HepG2 (cell line): ENCODE measurements around the gene CHN2. TPM values are rescaled to one million over a fixed set of nuclear protein-coding genes. Genes with fewer than 3 reads are reported as not detected.

Source experiments
- ELF4 ChIP-seq: sonication (generic); formaldehyde crosslinking; IDR thresholded peaks from 2 replicates; pipeline ENCODE4 v1.5.0; 2020; ENCODE audit warnings: missing genetic modification reagents, mild to moderate bottlenecking, moderate library complexity, borderline replicate concordance
- HDAC6 ChIP-seq: fragments of 200-600 bp; sonication (generic); IDR thresholded peaks from 2 replicates; pipeline ENCODE4 v1.7.0; 2017; ENCODE audit warnings: mild to moderate bottlenecking, antibody characterized with exemption, low read length, low read depth
- JUND ChIP-seq: sonication (generic); formaldehyde crosslinking; IDR thresholded peaks from 2 replicates; pipeline ENCODE4 v1.8.0; 2022; ENCODE audit warnings: mild to moderate bottlenecking, missing genetic modification reagents
- MAFF ChIP-seq: IDR thresholded peaks from 2 replicates; pipeline ENCODE4 v1.6.1; 2011; ENCODE audit warnings: low read depth, low read length, improper control_type of control experiment
- MIXL1 ChIP-seq: IDR thresholded peaks from 2 replicates; pipeline ENCODE4 v1.6.1; 2016
- NFRKB ChIP-seq: fragments of 450-650 bp; IDR thresholded peaks from 2 replicates; pipeline ENCODE4 v1.6.1; 2017
- NR2F1 ChIP-seq, 2 experiments: fragments of 450-650 bp in 1 of 2; formaldehyde crosslinking in 1 of 2; IDR thresholded peaks; 2 replicates each; pipeline versions ENCODE4 v1.5.0 to v1.6.1; 2016 to 2020; ENCODE audit warnings: mild to moderate bottlenecking in 1 of 2, missing compliant biosample characterization in 1 of 2, missing genetic modification reagents in 1 of 2, moderate library complexity in 1 of 2
- SMARCE1 ChIP-seq: fragments of 450-650 bp; IDR thresholded peaks from 2 replicates; pipeline ENCODE4 v1.6.1; 2017; ENCODE audit warnings: borderline replicate concordance
- TARDBP ChIP-seq: sonication (generic); formaldehyde crosslinking; IDR thresholded peaks from 2 replicates; pipeline ENCODE4 v1.8.0; 2022; ENCODE audit warnings: mild to moderate bottlenecking, missing genetic modification reagents
- ZBTB21 ChIP-seq: sonication (generic); formaldehyde crosslinking; IDR thresholded peaks from 2 replicates; pipeline ENCODE4 v1.4.0; 2020; ENCODE audit warnings: missing genetic modification reagents
- ZBTB38 ChIP-seq: sonication (generic); formaldehyde crosslinking; IDR thresholded peaks from 2 replicates; pipeline ENCODE4 v1.5.1; 2020; ENCODE audit warnings: mild to moderate bottlenecking, missing genetic modification reagents
- ZFP36L1 ChIP-seq: sonication (generic); formaldehyde crosslinking; IDR thresholded peaks from 2 replicates; pipeline ENCODE4 v1.8.0; 2022; ENCODE audit warnings: mild to moderate bottlenecking, missing genetic modification reagents, moderate library complexity
- ZNF7 ChIP-seq: IDR thresholded peaks from 2 replicates; pipeline ENCODE4 v1.6.1; 2016; ENCODE audit warnings: missing biosample characterization, missing genetic modification reagents
- ZSCAN20 ChIP-seq: sonication (generic); formaldehyde crosslinking; IDR thresholded peaks from 2 replicates; pipeline ENCODE4 v1.4.0; 2020; ENCODE audit warnings: missing genetic modification reagents, mild to moderate bottlenecking, borderline replicate concordance
- polyA plus RNA-seq, 8 experiments: library from polyadenylated mRNA; depleted of rRNA in 3 of 8; stranded (reverse) in 7 of 8; unstranded in 1 of 8; fragments of >200 nt; fragmentation: Illumina TruSeq in 4 of 8; extraction: Trizol in 4 of 8; gene quantifications; 2 replicates each; pipeline versions ENCODE4 v1.2.1 to v1.2.3, GENCODE V29; 2011 to 2016; ENCODE audit warnings: low read depth in 4 of 8, missing spikeins in 1 of 8, mixed read lengths in 1 of 8; ENCODE audit not compliant: insufficient read depth in 1 of 8
- total RNA-seq, 5 experiments: library from RNA; depleted of rRNA; stranded (reverse); fragments of >200 nt; fragmentation: Illumina TruSeq; extraction: Trizol; gene quantifications; 2 replicates each; pipeline ENCODE4 v1.2.3, GENCODE V29; 2016; ENCODE audit warnings: low read depth in 1 of 5
- TF ChIP-seq, protein P1 (sequence below): IDR thresholded peaks from 2 replicates; pipeline ENCODE4 v1.6.1; 2016; ENCODE audit warnings: missing compliant biosample characterization, missing genetic modification reagents, borderline replicate concordance
- TF ChIP-seq, protein P2 (sequence below): sonication (generic); formaldehyde crosslinking; IDR thresholded peaks from 2 replicates; pipeline ENCODE4 v1.5.1; 2020; ENCODE audit warnings: mild to moderate bottlenecking, missing genetic modification reagents, moderate library complexity
- TF ChIP-seq, protein P3 (sequence below): sonication (generic); formaldehyde crosslinking; IDR thresholded peaks from 2 replicates; pipeline ENCODE4 v1.9.0; 2021; ENCODE audit warnings: missing genetic modification reagents, mild to moderate bottlenecking, borderline replicate concordance
- TF ChIP-seq, protein P4 (sequence below): sonication (generic); formaldehyde crosslinking; conservative IDR thresholded peaks from 2 replicates; pipeline ENCODE4 v1.5.0; 2020; ENCODE audit warnings: missing genetic modification reagents
- TF ChIP-seq, protein P5 (sequence below): IDR thresholded peaks from 2 replicates; pipeline ENCODE4 v1.6.1; 2016; ENCODE audit warnings: missing compliant biosample characterization, missing genetic modification reagents, borderline replicate concordance
- TF ChIP-seq, protein P6 (sequence below): IDR thresholded peaks from 2 replicates; pipeline ENCODE4 v1.6.1; 2016; ENCODE audit warnings: missing biosample characterization, missing genetic modification reagents, low read depth
- TF ChIP-seq, protein P7 (sequence below): IDR thresholded peaks from 2 replicates; pipeline ENCODE4 v1.6.1; 2016; ENCODE audit warnings: missing genetic modification reagents, missing compliant biosample characterization

The CHN2 gene
- total and polyA plus RNA-seq, 2 of the 13 experiments (the other 11 are each of a cell fraction or from before 2014, with no cell fraction given): 23.5 to 30.5 TPM

DNA sequence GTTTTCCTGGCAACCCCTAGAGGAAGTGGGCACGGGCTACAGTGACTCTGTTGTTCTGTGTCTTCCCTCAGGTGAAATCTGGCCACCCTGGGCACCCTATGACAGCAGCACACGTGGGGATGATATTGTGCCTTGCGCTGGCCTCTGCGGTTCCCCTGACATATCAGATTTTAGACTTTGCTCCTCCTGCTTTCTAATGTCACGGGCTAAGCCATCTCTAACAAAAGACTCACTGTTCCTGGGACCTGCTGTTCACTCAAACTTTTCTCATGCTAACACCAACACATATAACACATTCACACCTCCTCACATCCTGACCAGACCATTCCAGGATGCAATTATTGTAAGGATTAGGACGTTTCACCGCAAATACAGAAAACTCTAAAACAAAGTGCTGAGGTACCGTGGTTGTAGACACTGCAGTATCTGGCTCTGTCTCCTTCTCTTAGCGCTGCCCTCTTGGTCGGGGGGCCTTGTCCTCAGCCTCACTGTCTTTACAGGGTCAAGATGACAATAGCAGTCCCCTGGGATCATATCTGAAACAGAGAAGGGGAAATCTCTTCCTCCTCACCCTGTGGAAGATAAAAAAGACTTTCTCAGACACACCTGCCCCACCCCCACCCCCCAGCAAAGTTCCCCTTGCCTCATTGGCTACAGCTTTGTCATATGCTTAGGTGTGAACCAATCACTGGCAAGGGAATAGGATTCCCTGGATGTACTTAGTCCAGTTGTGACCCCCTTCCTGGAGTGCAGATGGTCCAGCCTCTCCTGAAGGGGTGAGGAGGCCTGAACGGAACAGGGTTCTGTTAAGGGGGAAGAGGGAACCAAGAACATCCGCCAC, 14.1 kb downstream of the CHN2 start (continued):
- TF ChIP-seq NR2F1 (CRISPR knock-in tag; IDR thresholded peaks at IDR 0.05): no peak
- TF ChIP-seq, protein P1, sequence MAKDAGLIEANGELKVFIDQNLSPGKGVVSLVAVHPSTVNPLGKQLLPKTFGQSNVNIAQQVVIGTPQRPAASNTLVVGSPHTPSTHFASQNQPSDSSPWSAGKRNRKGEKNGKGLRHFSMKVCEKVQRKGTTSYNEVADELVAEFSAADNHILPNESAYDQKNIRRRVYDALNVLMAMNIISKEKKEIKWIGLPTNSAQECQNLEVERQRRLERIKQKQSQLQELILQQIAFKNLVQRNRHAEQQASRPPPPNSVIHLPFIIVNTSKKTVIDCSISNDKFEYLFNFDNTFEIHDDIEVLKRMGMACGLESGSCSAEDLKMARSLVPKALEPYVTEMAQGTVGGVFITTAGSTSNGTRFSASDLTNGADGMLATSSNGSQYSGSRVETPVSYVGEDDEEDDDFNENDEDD (CRISPR knock-in tag): no peak
- peak; percentile 90 for TF ChIP-seq TARDBP
- TF ChIP-seq ZNF7 (CRISPR knock-in tag): no peak
- no peak for TF ChIP-seq JUND (CRISPR knock-in tag)
- TF ChIP-seq NFRKB: no peak
- TF ChIP-seq, protein P2, sequence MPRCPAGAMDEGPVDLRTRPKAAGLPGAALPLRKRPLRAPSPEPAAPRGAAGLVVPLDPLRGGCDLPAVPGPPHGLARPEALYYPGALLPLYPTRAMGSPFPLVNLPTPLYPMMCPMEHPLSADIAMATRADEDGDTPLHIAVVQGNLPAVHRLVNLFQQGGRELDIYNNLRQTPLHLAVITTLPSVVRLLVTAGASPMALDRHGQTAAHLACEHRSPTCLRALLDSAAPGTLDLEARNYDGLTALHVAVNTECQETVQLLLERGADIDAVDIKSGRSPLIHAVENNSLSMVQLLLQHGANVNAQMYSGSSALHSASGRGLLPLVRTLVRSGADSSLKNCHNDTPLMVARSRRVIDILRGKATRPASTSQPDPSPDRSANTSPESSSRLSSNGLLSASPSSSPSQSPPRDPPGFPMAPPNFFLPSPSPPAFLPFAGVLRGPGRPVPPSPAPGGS (CRISPR knock-in tag): no peak
- no peak for TF ChIP-seq HDAC6
- TF ChIP-seq, protein P3, sequence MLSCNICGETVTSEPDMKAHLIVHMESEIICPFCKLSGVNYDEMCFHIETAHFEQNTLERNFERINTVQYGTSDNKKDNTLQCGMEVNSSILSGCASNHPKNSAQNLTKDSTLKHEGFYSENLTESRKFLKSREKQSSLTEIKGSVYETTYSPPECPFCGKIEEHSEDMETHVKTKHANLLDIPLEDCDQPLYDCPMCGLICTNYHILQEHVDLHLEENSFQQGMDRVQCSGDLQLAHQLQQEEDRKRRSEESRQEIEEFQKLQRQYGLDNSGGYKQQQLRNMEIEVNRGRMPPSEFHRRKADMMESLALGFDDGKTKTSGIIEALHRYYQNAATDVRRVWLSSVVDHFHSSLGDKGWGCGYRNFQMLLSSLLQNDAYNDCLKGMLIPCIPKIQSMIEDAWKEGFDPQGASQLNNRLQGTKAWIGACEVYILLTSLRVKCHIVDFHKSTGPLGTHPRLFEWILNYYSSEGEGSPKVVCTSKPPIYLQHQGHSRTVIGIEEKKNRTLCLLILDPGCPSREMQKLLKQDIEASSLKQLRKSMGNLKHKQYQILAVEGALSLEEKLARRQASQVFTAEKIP: no peak
- no peak for TF ChIP-seq MAFF
- TF ChIP-seq, protein P4, sequence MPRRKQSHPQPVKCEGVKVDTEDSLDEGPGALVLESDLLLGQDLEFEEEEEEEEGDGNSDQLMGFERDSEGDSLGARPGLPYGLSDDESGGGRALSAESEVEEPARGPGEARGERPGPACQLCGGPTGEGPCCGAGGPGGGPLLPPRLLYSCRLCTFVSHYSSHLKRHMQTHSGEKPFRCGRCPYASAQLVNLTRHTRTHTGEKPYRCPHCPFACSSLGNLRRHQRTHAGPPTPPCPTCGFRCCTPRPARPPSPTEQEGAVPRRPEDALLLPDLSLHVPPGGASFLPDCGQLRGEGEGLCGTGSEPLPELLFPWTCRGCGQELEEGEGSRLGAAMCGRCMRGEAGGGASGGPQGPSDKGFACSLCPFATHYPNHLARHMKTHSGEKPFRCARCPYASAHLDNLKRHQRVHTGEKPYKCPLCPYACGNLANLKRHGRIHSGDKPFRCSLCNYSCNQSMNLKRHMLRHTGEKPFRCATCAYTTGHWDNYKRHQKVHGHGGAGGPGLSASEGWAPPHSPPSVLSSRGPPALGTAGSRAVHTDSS (CRISPR knock-in tag): no peak
- TF ChIP-seq, protein P5, sequence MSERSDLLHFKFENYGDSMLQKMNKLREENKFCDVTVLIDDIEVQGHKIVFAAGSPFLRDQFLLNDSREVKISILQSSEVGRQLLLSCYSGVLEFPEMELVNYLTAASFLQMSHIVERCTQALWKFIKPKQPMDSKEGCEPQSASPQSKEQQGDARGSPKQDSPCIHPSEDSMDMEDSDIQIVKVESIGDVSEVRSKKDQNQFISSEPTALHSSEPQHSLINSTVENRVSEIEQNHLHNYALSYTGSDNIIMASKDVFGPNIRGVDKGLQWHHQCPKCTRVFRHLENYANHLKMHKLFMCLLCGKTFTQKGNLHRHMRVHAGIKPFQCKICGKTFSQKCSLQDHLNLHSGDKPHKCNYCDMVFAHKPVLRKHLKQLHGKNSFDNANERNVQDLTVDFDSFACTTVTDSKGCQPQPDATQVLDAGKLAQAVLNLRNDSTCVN (CRISPR knock-in tag): no peak
- TF ChIP-seq, protein P6, sequence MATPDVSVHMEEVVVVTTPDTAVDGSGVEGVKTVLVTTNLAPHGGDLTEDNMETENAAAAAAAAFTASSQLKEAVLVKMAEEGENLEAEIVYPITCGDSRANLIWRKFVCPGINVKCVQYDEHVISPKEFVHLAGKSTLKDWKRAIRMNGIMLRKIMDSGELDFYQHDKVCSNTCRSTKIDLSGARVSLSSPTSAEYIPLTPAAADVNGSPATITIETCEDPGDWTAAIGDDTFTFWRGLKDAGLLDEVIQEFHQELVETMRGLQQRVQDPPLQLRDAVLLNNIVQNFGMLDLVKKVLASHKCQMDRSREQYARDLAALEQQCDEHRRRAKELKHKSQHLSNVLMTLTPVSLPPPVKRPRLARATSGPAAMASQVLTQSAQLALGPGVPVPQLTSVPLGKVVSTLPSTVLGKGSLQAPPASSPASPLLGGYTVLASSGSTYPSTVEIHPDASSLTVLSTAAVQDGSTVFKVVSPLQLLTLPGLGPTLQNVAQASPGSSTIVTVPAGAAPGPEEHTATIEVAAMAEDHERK (CRISPR knock-in tag): no peak
- TF ChIP-seq ZSCAN20: no peak
- no peak for TF ChIP-seq ZBTB21
- no peak for TF ChIP-seq ELF4 (CRISPR knock-in tag)
- peak; percentile 70 for TF ChIP-seq MIXL1 (CRISPR knock-in tag)
- no peak for TF ChIP-seq SMARCE1
- TF ChIP-seq ZBTB38: peak; percentile 66
- TF ChIP-seq ZFP36L1 (CRISPR knock-in tag): no peak
- TF ChIP-seq, protein P7, sequence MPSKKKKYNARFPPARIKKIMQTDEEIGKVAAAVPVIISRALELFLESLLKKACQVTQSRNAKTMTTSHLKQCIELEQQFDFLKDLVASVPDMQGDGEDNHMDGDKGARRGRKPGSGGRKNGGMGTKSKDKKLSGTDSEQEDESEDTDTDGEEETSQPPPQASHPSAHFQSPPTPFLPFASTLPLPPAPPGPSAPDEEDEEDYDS (CRISPR knock-in tag): no peak; the same call in 1 of the 2 replicates
